Measurements from ENCODE around the gene RPL7A. TPM values are rescaled to one million over a fixed set of nuclear protein-coding genes. Genes with fewer than 3 reads are reported as not detected.

Gene RPL7A
- total and polyA plus RNA-seq, 2 donors (not counting 3 experiments of a cell fraction or from before 2014, with no cell fraction given), result 2,112 to 2,329 TPM

- Histone ChIP-seq H3K4me3 (replicated peaks in 1 of 3; ENCODE audit: insufficient read depth in 1 of 3, low read depth in 1 of 3, low read length in 3 of 3) (no peak overlapping the region), H2AFZ (ENCODE audit: low read depth, low read length) (no peak overlapping the region), H3K27me3 (ENCODE audit: control insufficient read depth in 2 of 2, insufficient read depth in 2 of 2, low read length in 2 of 2) (peaks cover 0 to 4% of the 10 kb centered on the region in 2 experiments), H3K4me1 (ENCODE audit: control insufficient read depth, extremely low read depth, insufficient read depth, low read length) (no peaks in the 10 kb centered on the region), H3K9me1 (replicated peaks; ENCODE audit: control insufficient read depth, extremely low read depth, insufficient read depth, low read length) (no peaks in the 10 kb centered on the region), H3K27ac (ENCODE audit: insufficient read depth, low read depth, low read length) (no peak overlapping the region), H3K79me2 (ENCODE audit: control insufficient read depth, insufficient read depth, low read length) (no peaks in the 10 kb centered on the region), H3K9me3 (replicated peaks; ENCODE audit: control insufficient read depth, insufficient read depth, low read length) (no peaks in the 10 kb centered on the region), H4K20me1 (replicated peaks; ENCODE audit: control insufficient read depth, extremely low read depth, insufficient read depth, low read length) (no peaks in the 10 kb centered on the region), H3K9ac (replicated peaks; ENCODE audit: extremely low read depth, insufficient read depth, low read length) (no peak overlapping the region), H3K4me2 (ENCODE audit: insufficient read depth, low read length) (no peak overlapping the region), H3K36me3 (ENCODE audit: control insufficient read depth in 2 of 2, extremely low read depth in 1 of 2, insufficient read depth in 2 of 2, low read length in 2 of 2) (no peaks in the 10 kb centered on the region)
- DNase-seq (ENCODE audit: low read depth, low spot score) (no peak), FAIRE-seq (no peak)
- dilution Hi-C loops (cut with MboI; ENCODE audit: extremely low pct_ligation_motif_present, low sequenced_read_pairs) (no loop called here), intact Hi-C loops (cut with micrococcal nuclease) (no loop called here)
- BruUV-seq (replicated peaks), result no TSS peak
- TF ChIP-seq FOS (IDR thresholded peaks at IDR 0.05; ENCODE audit: borderline replicate concordance, insufficient read depth, low read length), result no peak
- POLR2A ChIA-PET, result no interaction called here
- CTCF ChIA-PET, result interaction anchor here (2.1 kb wide), 1 partner anchor 67 kb away, joined by 6 read pairs; no protein-coding TSS in a partner anchor
These were observed 42.3 kb upstream of the RPL7A start for GRCh38 chr9:133305731-133306130.

- ChIA-PET POLR2A (no interaction called here), CTCF (interaction anchor here (1.2 to 2.1 kb wide), 3 partner anchors 24 to 121 kb away, joined by 5 to 7 read pairs (median 6); no protein-coding TSS in a partner anchor)
- no peak for DNase-seq (ENCODE audit: low read depth, low spot score)
These were observed 41.5 kb upstream of the RPL7A start for GRCh38 chr9:133306242-133307204.

More at GRCh38 chr9:133306242-133307204, 41.5 kb upstream of the RPL7A start:
- intact Hi-C loops (cut with micrococcal nuclease) (no loop called here), dilution Hi-C loops (cut with MboI; ENCODE audit: extremely low pct_ligation_motif_present, low sequenced_read_pairs) (no loop called here)
- Histone ChIP-seq H3K36me3 (ENCODE audit: control insufficient read depth in 2 of 2, extremely low read depth in 1 of 2, insufficient read depth in 2 of 2, low read length in 2 of 2) (no peaks in the 10 kb centered on the region), H3K9me3 (replicated peaks; ENCODE audit: control insufficient read depth, insufficient read depth, low read length) (no peaks in the 10 kb centered on the region), H3K79me2 (ENCODE audit: control insufficient read depth, insufficient read depth, low read length) (no peaks in the 10 kb centered on the region), H3K4me3 (replicated peaks in 1 of 3; ENCODE audit: insufficient read depth in 1 of 3, low read depth in 1 of 3, low read length in 3 of 3) (no peak overlapping the region), H2AFZ (ENCODE audit: low read depth, low read length) (no peak overlapping the region), H3K4me1 (ENCODE audit: control insufficient read depth, extremely low read depth, insufficient read depth, low read length) (no peaks in the 10 kb centered on the region), H3K27me3 (ENCODE audit: control insufficient read depth in 2 of 2, insufficient read depth in 2 of 2, low read length in 2 of 2) (peaks cover 0 to 4% of the 10 kb centered on the region in 2 experiments), H4K20me1 (replicated peaks; ENCODE audit: control insufficient read depth, extremely low read depth, insufficient read depth, low read length) (no peaks in the 10 kb centered on the region), H3K4me2 (ENCODE audit: insufficient read depth, low read length) (no peak overlapping the region), H3K9me1 (replicated peaks; ENCODE audit: control insufficient read depth, extremely low read depth, insufficient read depth, low read length) (no peaks in the 10 kb centered on the region), H3K27ac (ENCODE audit: insufficient read depth, low read depth, low read length) (no peak overlapping the region), H3K9ac (replicated peaks; ENCODE audit: extremely low read depth, insufficient read depth, low read length) (no peak overlapping the region)
- no peak for FAIRE-seq
- no TSS peak for BruUV-seq (replicated peaks)
- TF ChIP-seq MYC (IDR thresholded peaks at IDR 0.05; ENCODE audit: low read depth, low read length) (no peak), FOS (IDR thresholded peaks at IDR 0.05; ENCODE audit: borderline replicate concordance, insufficient read depth, low read length) (no peak), EZH2 (IDR thresholded peaks at IDR 0.05; ENCODE audit: borderline replicate concordance, low read depth, low read length, severe bottlenecking) (no peak), CTCF (IDR thresholded peaks at IDR 0.05; ENCODE audit: extremely low read depth in 1 of 2, insufficient read depth in 1 of 2, low read depth in 1 of 2, low read length in 2 of 2) (no peak), GATA2 (IDR thresholded peaks at IDR 0.05; ENCODE audit: insufficient read depth, insufficient read length, low read depth, low read length) (no peak), POLR2A (IDR thresholded peaks at IDR 0.05; ENCODE audit: low read depth, low read length) (no peak), JUN (IDR thresholded peaks at IDR 0.05; ENCODE audit: borderline replicate concordance, insufficient read depth, insufficient read length, low read depth) (no peak), POLR2AphosphoS5 (IDR thresholded peaks at IDR 0.05; ENCODE audit: insufficient read depth, low read depth, low read length) (no peak)
- TF ChIP-seq, protein P1, sequence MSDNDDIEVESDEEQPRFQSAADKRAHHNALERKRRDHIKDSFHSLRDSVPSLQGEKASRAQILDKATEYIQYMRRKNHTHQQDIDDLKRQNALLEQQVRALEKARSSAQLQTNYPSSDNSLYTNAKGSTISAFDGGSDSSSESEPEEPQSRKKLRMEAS (IDR thresholded peaks at IDR 0.05; ENCODE audit: insufficient read depth, insufficient read length), result no peak
